Activated CD4-positive, alpha-beta T cell treated with anti-CD3 and anti-CD28 coated beads for 4 hours (primary cell): Measurements from ENCODE around the gene FAM83G.
A peak's percentile ranks its signal among the peaks of the same experiment; 100 is the strongest.
"Not testable (repeated sequence)": the region's sequence is repeated elsewhere in the genome, so short reads cannot be mapped to it uniquely, and the experiment has no call there.

Experiments
- DNase-seq, 2 donors: peaks; one replicate each; pipeline ENCODE4 v3.0.0-alpha.2; 2020

FAM83G gene

DNA sequence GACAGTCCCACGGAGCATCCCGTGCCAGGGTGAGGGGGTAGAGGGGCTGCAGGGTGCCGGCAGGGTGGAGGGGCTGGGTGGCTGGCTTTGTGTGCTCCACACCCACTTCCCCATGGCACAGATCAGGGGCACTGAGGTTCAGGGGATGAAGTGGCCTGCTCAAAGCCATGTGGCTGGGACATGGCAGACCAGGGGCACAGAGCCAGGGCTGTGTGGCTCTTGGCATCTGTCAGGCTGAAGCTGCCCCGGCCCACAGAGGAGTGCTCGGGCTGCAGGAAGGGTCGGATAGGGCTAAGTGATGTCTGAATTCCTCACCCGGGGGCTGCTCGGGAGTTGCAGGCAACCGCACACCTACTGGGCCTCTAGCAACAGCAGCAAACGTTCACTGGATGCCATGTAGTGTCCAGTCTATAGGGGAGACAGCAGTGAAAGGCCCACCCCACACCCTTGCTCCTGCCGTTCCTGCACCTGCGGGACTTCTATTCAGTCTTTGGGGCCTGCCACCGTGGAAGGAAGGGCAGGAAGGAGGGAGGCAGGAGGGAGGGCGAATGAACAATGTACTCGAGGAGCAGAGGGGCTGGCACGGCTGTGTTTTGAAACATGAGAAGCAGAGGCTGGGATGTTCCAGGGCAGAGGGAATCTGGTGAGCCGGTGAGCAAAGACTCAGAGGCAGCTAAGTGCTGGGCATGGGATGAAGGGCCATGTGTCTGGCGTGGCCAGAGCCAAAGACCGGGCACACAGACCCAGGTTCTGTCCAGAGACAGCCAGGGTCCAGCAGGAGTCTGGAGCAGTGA, 37.5 kb downstream of the FAM83G start:
- DNase-seq = no peak

DNA sequence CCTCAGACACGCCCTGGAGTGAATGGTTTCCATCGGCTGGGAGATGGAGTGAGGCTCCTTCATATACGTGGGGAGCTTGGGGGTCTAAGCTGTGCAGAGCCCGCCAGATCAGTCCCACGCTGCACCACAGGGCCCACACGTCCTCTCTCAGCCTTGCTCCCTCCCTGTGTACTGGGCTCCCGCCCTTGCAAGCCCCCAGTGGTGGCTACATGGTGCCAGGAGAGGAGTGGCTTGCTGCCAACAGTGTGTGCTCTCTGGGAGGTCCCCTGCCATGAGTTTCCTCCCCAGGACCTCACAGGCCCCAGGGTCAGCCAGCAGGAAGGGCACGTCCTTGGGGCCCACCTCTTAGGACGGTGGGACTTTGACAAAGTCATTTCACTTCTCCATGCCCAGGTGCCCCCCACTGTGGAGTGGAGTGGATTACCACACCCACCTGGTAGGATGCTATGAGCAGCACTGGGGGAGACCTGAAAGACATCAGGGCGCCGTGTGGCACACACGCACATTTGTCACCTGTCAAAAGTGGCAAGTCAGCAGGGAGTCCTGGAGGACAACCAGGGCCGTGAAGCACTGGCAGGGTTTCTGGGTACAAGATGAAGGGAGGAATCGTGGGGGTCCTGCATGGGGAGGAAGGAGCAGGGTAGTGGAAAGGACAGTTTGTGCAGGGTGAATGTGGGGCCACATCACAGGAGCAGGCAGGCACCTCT, 38.9 kb downstream of the FAM83G start:
- no peak for DNase-seq

DNA sequence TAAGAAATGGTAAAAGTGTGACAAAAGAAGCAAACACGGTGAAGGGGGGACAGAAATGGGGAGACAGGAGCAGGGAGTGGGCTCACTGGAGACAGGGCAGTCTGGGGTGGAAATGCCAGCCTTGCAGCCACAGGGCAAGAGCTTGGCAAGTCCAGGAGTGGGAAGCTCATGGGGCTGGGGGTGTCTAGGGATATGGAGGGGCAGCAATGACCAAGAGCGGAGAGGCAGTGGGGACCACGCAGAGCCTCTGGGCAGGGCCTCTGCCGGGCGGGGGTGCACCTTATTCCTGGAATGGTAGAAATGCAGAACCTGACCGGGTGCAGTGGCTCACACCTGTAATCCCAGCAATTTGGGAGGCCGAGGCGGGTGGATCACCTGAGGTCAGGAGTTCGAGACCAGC, 40.0 kb downstream of the FAM83G start:
- no peak for DNase-seq

DNA sequence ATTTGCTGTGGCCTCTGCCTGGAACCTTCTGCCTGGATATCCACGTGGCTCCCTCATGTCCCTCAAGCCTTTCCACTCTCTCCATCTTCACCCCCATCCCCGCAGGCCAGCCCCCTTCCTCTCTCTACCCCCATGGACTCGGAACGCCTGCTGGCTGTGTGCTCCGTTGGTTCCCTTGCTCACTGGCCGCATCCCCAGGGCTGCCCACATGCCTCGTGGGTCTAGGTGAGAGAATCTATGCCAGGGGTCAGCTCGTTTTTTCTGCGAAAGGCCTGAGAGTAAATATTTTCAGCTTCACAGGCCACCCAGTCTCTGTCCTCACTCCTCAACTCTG, 40.6 kb downstream of the FAM83G start:
- DNase-seq = no peak

DNA sequence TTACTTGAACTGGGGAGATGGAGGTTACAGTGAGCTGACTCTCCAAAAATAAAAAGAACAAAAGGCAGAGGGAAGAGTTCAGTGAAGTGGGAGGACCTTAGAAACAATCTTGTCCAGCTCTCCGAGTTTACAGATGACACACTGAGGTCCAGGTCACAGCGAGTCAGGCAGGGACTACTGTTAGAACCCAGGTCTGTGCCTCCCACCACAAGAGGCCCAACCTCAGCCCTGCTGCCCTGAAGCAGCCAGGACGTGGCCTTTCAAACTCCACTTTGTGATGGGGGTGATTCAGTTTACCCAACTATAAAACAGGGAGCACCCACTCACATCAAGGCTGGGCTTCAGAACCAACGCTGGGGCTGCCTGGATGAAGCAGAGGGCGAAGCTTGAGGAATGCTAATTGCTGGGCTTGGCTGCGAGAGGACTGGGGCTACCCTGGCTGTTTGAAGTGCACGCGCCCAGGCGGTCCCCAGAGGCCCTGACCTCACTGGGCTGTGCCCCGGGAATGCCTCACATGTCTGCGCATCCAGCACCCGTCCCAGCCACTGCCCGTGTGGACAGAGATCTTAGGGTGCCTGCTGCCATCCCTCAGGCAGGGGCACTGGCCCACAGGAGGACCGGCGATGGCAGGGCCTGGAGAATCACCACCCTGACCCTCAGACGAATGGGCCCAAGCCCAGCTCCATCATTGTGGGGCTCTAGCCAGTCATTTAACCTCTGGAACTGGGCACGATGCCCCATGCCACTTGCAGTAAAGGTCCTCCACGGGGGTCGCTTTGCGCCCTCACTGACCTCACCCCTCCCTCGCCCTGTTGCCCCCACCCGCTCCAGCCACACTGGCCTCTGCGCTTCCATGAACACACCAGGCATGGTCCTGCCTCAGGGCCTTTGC, 41.2 kb downstream of the FAM83G start:
- DNase-seq = no peak

DNA sequence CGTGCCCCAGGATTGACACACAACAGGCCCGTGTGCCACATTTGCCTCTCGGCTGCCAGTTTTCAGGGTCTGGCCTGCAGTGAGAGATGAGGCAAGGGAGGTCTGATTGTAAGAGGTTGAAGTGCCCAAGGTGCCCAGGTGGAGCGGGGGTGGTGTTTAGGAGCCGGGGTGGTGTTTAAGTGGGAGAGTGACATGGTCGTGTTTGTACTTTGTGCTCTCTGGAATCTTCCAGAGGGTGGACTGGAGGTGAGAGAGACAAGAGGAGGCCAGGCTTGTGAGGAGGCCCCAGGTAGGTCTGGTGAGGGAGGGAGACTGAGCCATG, 42.1 kb downstream of the FAM83G start:
- no peak for DNase-seq

DNA sequence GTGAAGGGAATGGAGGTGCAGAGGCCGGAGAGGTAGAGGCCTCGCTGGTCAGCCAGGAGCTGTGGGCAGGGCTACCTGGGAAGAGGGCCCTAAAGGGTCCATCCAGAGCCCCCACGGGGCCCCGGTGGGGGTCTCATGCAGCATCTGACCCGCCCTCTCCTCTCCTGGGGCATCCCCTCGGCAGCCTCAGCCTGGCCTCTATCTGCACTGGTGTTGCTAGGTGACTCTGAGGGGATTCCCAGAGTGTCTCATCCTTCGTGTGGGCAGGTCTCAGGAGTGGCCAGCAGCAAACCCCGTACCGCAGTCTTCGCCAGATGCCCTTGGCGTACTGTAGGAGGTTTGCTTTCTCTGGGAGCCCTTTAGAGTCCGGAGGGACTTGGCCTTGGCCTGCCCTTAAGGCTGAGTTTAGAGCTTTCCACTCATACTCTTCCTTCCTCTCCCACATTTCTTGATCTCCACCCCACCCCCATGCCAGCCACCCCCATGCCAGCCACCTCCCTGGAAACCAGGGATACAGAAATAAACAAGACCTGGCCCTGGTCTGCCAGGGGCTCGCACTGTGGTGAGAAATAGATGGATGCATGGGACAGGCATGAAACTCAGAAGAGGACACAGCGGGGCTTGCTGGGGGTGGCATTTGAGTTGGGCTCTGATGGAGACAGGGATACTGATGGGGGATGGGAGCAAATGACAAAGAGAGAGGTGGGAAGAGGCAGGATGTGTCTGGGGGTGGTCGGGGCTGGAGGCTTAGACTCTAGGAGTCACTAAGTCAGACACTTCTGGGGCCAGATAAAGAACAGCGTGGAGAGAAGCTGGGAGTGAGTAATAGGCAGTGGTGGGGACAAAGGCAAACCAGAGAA, 42.7 kb downstream of the FAM83G start:
- DNase-seq = no peak

DNA sequence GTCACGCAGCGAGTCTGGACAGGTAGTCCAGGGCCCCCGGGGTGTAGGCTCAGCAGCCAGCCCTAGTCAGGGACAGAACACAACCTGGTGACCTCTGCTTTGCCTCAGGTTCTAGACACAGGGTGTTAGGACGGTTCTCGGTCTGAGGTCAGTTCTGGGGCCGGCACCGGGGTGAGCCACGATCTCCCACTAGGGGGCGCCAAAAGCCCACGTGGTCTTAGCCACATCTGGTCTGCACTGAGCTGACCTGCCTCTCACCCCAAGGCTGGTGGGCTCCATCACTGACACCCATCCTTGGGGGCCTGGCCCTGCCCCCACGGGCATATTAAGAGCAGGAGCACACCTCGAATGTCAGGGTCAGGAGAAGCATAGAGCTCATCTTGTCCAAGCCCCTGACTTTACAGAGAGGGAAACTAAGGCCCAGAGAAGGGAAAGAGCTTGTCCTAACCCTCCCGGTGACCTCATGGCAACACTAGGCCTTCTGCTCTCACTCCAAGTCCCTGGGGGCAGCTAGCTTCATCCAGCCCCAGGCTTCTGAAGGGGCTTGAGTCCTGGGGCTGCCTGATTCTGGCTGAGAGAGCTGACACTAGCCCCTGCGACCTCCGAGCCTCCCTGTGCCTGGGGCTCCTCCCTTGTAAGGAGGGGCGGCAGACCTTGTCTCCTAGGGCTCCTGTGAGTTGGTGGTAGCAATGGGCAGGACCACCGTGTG, 43.6 kb downstream of the FAM83G start:
- peak; percentile 70 to 78 for DNase-seq

DNA sequence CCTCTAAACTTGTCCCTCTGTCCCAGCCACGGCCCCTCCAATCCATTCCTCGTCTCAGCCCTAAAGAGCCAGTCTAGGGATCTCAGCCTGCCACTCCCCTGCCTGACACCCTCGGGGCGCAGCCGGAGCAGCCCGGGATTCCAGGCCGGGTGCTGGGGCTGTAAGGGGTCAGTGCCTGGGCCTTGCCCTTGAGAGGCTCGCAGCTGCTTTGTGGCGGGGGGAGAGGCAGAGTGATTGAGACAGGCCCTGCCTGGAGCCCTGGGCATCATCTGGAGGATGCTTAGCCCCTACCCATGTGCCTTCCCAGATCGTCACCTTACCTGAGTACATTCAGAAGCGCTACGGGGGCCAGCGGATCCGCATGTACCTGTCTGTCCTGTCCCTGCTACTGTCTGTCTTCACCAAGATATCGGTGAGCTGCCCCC, 44.3 kb downstream of the FAM83G start:
- DNase-seq = no peak

DNA sequence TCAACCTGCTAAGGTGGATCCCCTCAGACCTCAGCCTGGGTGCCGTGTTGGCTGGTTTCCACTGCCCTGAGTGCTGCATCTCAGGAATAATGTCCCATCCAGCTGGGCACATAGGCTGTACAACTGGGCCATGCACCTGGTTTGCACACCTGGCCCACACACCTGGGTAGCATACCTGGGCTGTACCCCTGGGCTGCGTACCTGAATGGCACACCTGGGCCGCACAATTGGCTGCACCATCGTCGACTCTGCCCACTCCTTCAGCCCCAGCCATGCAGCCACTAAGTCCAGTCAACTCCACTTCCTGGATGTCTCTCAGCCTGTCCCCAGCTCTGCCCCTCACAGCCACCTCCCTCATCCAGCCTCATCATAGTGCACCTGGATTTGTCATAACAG, 44.7 kb downstream of the FAM83G start:
- DNase-seq = no peak

DNA sequence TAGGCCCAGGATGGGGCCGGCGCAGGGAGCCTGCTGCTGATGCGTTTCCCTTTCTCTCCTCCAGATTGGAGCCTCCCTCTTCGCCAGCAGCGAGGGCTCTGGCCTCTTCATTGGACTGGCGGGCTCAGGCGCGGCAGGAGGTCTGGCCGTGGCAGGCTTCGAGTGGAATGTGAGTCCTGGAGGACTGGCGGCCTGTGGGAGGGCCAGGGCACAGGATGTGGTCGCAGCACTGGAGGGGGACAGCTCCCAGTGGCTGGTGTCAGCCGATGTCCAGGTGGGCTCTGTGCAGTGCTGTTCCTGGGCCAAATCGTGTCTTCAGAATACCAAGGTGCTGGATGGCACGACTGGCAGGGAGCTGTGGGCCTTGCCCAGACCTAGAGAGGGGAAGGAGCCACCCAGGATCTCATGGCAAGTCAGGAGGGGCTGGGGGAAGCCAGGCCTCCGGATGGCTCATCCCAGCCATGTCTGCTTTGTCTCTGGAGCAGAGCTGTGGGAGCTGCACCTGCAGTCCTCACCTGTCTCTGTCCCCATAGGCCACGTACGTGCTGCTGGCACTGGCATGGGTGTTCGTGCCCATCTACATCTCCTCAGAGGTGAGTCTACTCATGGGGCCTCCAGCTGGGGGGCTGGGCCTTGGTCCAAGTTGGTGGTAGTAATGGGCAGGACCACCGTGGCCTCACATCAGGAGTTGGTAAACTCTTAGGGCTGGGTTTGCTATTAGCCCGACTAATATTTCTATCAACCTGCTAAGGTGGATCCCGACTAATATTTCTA, 45.3 kb downstream of the FAM83G start:
- no peak for DNase-seq

DNA sequence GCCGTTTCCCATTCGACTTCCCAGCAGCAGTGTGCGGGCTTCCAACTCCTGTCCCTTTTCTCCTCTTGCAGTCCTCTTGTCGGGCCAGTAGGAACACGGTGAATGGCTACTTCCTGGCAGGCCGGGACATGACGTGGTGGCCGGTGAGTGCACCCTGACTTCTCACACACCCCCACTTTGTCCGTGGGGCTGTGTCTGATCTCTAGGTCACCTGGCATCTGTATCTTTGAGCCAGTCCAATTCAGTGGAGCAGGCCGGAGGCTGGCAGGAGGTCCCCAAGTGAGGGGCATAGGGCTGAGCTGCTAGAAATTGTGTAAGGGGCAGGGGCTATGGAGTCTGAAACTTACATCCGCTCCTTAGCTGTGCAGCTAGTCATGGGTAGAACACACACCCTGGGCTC, 46.0 kb downstream of the FAM83G start:
- no peak for DNase-seq

DNA sequence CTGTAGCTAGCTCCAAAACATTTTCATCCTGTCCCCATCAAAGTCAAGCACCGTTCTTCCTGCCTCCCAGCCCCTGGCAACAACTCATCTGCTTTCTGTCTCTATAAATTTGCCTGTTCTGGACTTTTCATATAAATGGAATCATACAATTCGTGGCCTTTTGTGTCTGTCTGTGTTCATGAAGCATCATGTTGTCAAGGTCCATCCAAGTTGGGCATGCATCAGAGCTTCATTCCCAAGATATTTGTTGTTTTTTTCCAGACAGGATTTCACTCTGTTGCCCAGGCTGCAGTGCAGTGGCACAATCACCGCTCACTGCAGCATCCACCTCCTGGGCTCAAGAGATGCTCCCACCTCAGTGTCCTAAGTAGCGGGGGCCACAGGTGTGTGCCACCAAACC, 46.7 kb downstream of the FAM83G start:
- DNase-seq = no peak

DNA sequence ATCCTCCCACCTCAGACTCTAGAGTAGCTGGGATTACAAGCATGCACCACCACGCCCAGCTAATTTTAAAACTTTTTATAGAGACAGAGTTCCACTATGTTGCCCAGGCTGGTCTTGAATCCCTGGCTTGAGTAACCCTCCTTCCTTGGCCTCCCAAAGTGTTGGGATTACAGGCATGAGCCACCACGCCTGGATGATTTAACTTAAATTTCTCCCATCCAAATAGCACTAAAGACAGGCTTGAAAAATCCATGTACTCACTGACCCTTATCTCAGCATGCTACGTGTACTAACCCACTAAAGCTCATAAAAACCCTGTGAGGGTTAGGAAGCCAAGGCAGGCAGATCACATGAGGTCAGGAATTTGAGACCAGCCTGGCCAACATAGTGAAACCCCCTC, 48.0 kb downstream of the FAM83G start:
- DNase-seq = no peak

DNA sequence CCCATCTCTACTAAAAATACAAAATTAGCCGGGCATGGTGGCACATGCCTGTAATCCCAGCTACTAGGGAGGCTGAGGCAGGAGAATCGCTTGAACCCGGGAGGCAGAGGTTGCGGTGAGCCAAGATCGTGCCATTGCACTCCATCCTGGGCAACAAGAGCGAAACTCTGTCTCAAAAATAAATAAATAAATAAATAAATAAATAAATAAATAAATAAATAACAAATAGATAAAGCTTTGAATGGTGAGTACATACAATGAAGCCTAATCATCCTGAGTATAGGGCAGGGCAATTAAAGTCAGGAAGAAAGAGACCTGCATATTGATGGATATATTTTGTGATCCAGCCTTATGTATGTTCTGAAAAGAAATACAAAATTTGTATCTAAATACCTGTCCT, 48.5 kb downstream of the FAM83G start:
- DNase-seq = not testable (repeated sequence)

DNA sequence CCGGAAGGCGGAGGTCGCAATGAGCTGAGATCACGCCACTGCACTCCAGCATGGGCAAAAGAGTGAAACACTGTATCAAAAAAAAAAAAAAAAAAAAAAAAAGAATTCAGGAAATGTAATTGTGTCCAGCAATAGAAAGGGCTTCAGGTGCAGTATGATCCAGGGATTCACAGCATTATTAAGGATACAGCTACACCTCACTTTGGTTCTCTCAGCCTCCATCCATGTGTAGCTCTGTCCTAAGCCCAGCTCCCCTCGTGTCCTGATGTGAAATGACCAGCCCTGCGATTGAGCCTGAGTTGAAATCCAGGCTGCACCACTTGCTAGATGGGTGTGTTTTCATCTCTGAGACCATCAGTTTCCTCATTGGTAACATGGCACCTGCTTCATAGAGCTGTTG, 49.6 kb downstream of the FAM83G start:
- DNase-seq = no peak

DNA sequence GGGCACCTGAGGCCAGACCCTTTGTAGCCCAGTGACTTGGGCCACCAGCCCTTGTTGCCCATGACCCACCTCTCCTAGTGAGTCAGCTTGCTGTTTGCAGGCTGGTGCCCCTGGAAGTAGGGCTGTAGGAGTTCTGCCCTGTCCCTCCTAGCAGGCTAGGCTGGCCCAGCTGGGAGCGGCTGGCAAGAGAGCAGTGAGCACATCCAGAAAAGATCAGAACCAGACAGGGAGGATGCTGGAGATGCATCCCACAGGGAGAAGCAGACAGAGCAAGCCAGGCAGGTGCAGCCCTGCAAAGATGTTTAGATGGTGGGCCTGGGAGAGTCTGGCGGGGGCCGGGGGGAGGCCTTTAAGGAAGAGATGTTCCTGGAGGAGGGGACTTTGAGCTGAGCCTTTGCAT, 50.2 kb downstream of the FAM83G start:
- DNase-seq = no peak

DNA sequence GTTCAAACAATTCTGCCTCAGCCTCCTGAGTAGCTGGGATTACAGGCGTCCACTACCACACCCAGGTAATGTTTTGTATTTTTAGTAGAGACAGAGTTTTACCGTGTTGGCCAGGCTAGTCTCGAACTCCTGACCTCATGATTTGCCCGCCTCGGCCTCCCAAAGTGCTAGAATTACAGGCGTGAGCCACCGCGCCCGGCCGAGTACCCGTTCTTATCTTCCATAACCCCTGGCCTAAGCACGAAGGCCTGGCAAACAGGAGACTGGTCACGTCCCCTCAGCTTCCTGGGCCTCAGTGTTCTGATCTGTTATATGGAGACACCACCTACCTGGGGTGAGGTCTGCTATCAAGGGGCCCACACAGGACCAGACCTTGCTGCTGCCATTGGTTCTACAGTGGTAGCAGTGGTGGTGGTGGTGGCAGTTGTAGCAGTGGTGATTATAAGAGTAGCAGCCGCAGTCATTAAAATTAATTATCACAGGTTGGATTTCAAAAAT, 51.3 kb downstream of the FAM83G start:
- DNase-seq = no peak

DNA sequence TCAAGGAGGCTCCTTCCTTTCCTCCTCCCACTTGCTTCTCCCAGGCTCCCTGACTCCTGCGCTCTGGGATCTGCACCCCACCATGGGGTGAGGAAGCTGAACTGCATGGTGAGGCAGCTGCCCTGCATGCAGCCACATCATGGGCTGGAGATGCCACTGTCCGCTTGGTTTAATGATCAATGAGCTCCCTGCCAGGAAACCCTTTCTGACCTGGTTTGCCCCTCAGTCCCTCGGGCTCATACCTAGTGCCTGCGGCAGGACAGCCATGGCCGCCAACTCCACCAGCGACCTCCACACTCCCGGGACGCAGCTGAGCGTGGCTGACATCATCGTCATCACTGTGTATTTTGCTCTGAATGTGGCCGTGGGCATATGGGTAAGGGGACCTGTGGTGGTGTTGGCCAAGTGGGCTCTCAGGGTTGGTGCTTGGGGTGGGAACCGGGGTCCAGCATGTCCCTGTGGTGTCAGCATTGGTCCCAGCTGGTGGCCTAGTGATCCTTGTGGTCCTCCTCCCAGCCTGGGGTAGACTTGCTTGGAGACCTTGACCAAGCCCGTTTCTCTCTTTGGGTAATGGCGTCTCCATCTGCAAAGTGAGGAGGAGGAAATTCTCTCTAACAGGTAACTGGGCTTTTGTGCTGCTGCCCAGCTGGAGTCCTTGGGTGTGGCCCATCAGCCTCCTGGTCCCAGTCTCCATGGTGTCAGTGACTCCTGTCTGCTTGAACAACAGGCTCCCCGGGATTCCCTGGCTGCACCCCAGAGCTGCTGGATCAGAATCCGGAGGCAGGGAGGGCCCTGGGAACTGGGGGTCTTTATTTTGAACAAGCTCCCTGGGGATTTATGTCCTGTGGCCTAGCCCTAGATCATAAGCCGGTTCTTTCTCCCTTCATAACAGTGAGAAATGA, 52.4 kb downstream of the FAM83G start, which contains the start of gene SLC5A10:
TSS of gene SLC5A10 (plus strand) at position 225 of the 902 bp plus-strand sequence. CDS start at position 266, 41 bp downstream.
- DNase-seq = no peak
